Measurements from ENCODE around the gene USP6NL. TPM values are rescaled to one million over a fixed set of nuclear protein-coding genes. Genes with fewer than 3 reads are reported as not detected.

Gene USP6NL
- polyA plus RNA-seq, 1 of the 3 experiments (the other 2 are of a cell fraction) = 8.9 TPM

DNA sequence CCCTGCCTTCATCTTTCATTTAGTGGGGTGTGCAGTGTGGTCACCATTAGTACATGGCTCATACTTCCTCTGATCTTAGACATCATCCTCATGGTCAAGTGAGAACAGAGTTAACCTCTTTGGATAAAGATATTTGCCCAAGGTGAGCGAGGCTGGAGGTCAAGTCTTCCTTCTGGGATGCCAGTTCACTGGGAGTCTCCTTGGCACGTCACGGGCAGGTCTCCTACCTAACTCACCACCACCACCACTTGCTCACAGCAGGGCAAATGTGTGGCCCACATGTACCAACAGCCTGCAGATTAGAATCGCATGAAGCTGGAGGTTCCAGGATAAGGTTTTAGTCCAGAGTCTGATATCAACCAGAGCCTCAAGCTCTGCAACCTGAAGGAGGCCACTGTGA lies 164.6 kb downstream of the USP6NL start:
- Histone ChIP-seq H3K79me2 (ENCODE audit: insufficient read depth) (no peaks in the 10 kb centered on the region), H4K20me1 (ENCODE audit: insufficient read depth) (no peaks in the 10 kb centered on the region), H3F3A (replicated peaks; ENCODE audit: insufficient read depth) (no peaks in the 10 kb centered on the region), H3K9me3 (no peaks in the 10 kb centered on the region), H3K4me1 (ENCODE audit: control insufficient read depth in 1 of 2, insufficient read depth in 2 of 2, low read depth in 1 of 2, low read length in 1 of 2) (peaks cover 0 to 4% of the 10 kb centered on the region in 2 experiments; a peak in 1 of 4 replicates), H3K36me3 (replicated peaks in 1 of 2; ENCODE audit: control insufficient read depth in 1 of 2, insufficient read depth in 2 of 2, low read length in 1 of 2) (no peaks in the 10 kb centered on the region), H3K27me3 (ENCODE audit: insufficient read depth) (no peaks in the 10 kb centered on the region), H3K9ac (no peak overlapping the region), H3K4me3 (ENCODE audit: low read depth in 2 of 2, low read length in 1 of 2) (no peak overlapping the region), H3K4me2 (no peak overlapping the region), H3K27ac (ENCODE audit: low read depth in 2 of 2, low read length in 1 of 2) (no peak overlapping the region), H3K9me2 (no peaks in the 10 kb centered on the region), H2AFZ (ENCODE audit: low read depth) (no peak overlapping the region)
- POLR2A ChIA-PET = no interaction called here
- 55% methylated on average over 4 of the region's 4 CpGs for WGBS (ENCODE audit: low lambda C conversion rate)
- TF ChIP-seq TAF1 (IDR thresholded peaks at IDR 0.05; ENCODE audit: borderline replicate concordance, low read depth, low read length) (no peak), SMC3 (IDR thresholded peaks at IDR 0.05; ENCODE audit: low read depth, low read length) (no peak)
- TF ChIP-seq, protein P1, sequence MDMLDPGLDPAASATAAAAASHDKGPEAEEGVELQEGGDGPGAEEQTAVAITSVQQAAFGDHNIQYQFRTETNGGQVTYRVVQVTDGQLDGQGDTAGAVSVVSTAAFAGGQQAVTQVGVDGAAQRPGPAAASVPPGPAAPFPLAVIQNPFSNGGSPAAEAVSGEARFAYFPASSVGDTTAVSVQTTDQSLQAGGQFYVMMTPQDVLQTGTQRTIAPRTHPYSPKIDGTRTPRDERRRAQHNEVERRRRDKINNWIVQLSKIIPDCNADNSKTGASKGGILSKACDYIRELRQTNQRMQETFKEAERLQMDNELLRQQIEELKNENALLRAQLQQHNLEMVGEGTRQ (IDR thresholded peaks at IDR 0.05; ENCODE audit: borderline replicate concordance, low read depth, low read length) = no peak
- no peak for DNase-seq
- CTCF ChIA-PET = interaction anchor here (1.5 kb wide), 4 partner anchors 12 to 311 kb away, joined by 3 to 10 read pairs (median 4); no protein-coding TSS in a partner anchor

DNA sequence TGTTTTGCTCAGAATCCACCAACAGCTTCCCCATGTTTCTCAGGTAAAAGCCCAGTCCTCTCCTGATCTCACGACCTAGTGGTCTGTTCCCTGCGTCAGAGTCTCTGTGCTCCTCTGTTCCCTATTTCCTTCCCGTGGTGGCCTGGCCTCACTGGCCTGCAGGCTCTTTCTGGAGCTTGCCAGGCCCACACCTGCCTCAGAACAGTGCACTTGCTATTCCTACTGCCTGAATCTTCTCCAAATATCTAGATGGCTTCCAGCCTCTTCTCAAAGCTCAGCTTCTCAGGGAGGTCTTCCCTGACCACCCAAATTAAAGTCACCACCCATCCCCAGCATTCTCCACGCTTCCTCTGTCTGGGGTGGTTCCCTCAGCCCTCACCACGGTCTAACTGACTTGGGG lies 165.3 kb downstream of the USP6NL start:
- Histone ChIP-seq H3K4me3 (ENCODE audit: low read depth in 2 of 2, low read length in 1 of 2) (no peak overlapping the region), H4K20me1 (ENCODE audit: insufficient read depth) (no peaks in the 10 kb centered on the region), H3K9me3 (no peaks in the 10 kb centered on the region), H3K9me2 (no peaks in the 10 kb centered on the region), H3K27me3 (ENCODE audit: insufficient read depth) (no peaks in the 10 kb centered on the region), H3K27ac (ENCODE audit: low read depth in 2 of 2, low read length in 1 of 2) (no peak overlapping the region), H3K79me2 (ENCODE audit: insufficient read depth) (no peaks in the 10 kb centered on the region), H3K4me1 (ENCODE audit: control insufficient read depth in 1 of 2, insufficient read depth in 2 of 2, low read depth in 1 of 2, low read length in 1 of 2) (peaks cover 0 to 4% of the 10 kb centered on the region in 2 experiments; a peak in 1 of 4 replicates), H2AFZ (ENCODE audit: low read depth) (no peak overlapping the region), H3F3A (replicated peaks; ENCODE audit: insufficient read depth) (no peaks in the 10 kb centered on the region), H3K9ac (no peak overlapping the region), H3K4me2 (no peak overlapping the region), H3K36me3 (replicated peaks in 1 of 2; ENCODE audit: control insufficient read depth in 1 of 2, insufficient read depth in 2 of 2, low read length in 1 of 2) (no peaks in the 10 kb centered on the region)
- DNase-seq = no peak
- ChIA-PET POLR2A (no interaction called here), CTCF (interaction anchor here (1.5 kb wide), 2 partner anchors 11 to 312 kb away, joined by 3 to 5 read pairs; no protein-coding TSS in a partner anchor)
- TF ChIP-seq RFX5 (IDR thresholded peaks at IDR 0.05; ENCODE audit: low read length) (no peak), EZH2phosphoT487 (IDR thresholded peaks at IDR 0.05; ENCODE audit: borderline replicate concordance, low read depth) (no peak), NFIC (IDR thresholded peaks at IDR 0.05; ENCODE audit: borderline replicate concordance) (no peak), NRF1 (IDR thresholded peaks at IDR 0.05; ENCODE audit: low read depth, low read length) (no peak), TCF12 (IDR thresholded peaks at IDR 0.05) (no peak)
- TF ChIP-seq, protein P2, sequence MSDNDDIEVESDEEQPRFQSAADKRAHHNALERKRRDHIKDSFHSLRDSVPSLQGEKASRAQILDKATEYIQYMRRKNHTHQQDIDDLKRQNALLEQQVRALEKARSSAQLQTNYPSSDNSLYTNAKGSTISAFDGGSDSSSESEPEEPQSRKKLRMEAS (IDR thresholded peaks at IDR 0.05; ENCODE audit: low read depth) = no peak
- 12% methylated on average over 5 of the region's 5 CpGs for WGBS (ENCODE audit: low lambda C conversion rate)

DNA sequence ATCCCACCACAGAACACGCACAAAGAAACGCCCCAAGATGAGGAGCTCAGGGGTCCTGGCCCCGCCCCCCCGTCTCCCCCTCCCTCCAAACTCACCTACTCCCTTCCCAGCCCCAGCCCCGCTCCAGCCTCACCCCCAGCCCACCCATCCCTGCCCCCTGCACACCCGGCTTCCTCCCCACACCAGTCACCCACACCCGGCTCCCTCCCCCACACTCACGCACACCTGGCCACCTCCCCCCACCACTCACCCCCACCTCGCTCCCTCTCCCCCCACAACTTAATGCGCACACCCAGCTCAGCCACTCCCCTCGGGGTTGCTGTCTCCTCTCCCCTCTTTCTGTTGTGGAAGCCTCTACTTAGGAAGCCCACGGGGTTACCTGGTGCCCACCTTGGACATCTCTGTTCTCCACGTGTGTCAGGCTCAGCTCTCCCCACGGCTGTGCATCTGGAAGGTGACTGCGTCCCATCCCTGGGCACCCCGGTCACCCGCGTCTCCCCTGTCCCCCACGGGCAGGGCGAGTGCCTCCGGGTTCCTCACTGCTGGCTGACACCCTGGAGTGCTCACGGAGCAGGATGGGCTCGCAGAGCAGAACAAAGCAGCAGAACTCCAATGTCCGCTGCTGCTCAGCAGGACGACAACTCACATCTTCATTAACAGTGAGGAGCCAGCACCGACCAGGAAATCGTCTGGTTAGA lies 166.8 kb downstream of the USP6NL start:
- CTCF ChIA-PET = no interaction called here
- 57% methylated on average over 20 of the region's 27 CpGs for WGBS (ENCODE audit: low lambda C conversion rate)
- H3F3A ChIP-seq (replicated peaks; ENCODE audit: insufficient read depth) = no peaks in the 10 kb centered on the region

More for the DNA sequence above, 166.8 kb downstream of the USP6NL start:
- TF ChIP-seq FOXM1 (IDR thresholded peaks at IDR 0.05; ENCODE audit: low read depth) (no peak), POLR2AphosphoS5 (IDR thresholded peaks at IDR 0.05; ENCODE audit: low read depth, low read length) (no peak), CHD2 (IDR thresholded peaks at IDR 0.05; ENCODE audit: low read length, partially characterized antibody) (no peak), JUND (IDR thresholded peaks at IDR 0.05) (no peak), NRF1 (IDR thresholded peaks at IDR 0.05; ENCODE audit: low read depth, low read length) (no peak), TEAD4 (IDR thresholded peaks at IDR 0.05; ENCODE audit: borderline replicate concordance, insufficient read depth) (no peak)
- TF ChIP-seq, protein P3, sequence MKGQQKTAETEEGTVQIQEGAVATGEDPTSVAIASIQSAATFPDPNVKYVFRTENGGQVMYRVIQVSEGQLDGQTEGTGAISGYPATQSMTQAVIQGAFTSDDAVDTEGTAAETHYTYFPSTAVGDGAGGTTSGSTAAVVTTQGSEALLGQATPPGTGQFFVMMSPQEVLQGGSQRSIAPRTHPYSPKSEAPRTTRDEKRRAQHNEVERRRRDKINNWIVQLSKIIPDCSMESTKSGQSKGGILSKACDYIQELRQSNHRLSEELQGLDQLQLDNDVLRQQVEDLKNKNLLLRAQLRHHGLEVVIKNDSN (IDR thresholded peaks at IDR 0.05; ENCODE audit: borderline replicate concordance, low read depth) = no peak
- TF ChIP-seq, protein P1 (IDR thresholded peaks at IDR 0.05; ENCODE audit: borderline replicate concordance, low read depth, low read length) = no peak
- H2AFZ ChIP-seq (ENCODE audit: low read depth) = no peak overlapping the region
- H3K4me2 ChIP-seq = no peak overlapping the region
- H3K4me1 ChIP-seq (ENCODE audit: control insufficient read depth in 1 of 2, insufficient read depth in 2 of 2, low read depth in 1 of 2, low read length in 1 of 2) = peaks cover 0 to 4% of the 10 kb centered on the region in 2 experiments; a peak in 1 of 4 replicates
- no peaks in the 10 kb centered on the region for H3K79me2 ChIP-seq (ENCODE audit: insufficient read depth)
- no peaks in the 10 kb centered on the region for H4K20me1 ChIP-seq (ENCODE audit: insufficient read depth)
- H3K9me2 ChIP-seq = no peaks in the 10 kb centered on the region
- H3K36me3 ChIP-seq (replicated peaks in 1 of 2; ENCODE audit: control insufficient read depth in 1 of 2, insufficient read depth in 2 of 2, low read length in 1 of 2) = no peaks in the 10 kb centered on the region
- no peak overlapping the region for H3K4me3 ChIP-seq (ENCODE audit: low read depth in 2 of 2, low read length in 1 of 2)
- no peaks in the 10 kb centered on the region for H3K9me3 ChIP-seq
- POLR2A ChIA-PET = no interaction called here
- no peak overlapping the region for H3K9ac ChIP-seq
- no peaks in the 10 kb centered on the region for H3K27me3 ChIP-seq (ENCODE audit: insufficient read depth)
- DNase-seq = no peak
- H3K27ac ChIP-seq (ENCODE audit: low read depth in 2 of 2, low read length in 1 of 2) = no peak overlapping the region
